ENCODE data around the gene SCG3.
"Not testable (repeated sequence)": the region's sequence is repeated elsewhere in the genome, so short reads cannot be mapped to it uniquely, and the experiment has no call there.

SCG3 gene

DNA sequence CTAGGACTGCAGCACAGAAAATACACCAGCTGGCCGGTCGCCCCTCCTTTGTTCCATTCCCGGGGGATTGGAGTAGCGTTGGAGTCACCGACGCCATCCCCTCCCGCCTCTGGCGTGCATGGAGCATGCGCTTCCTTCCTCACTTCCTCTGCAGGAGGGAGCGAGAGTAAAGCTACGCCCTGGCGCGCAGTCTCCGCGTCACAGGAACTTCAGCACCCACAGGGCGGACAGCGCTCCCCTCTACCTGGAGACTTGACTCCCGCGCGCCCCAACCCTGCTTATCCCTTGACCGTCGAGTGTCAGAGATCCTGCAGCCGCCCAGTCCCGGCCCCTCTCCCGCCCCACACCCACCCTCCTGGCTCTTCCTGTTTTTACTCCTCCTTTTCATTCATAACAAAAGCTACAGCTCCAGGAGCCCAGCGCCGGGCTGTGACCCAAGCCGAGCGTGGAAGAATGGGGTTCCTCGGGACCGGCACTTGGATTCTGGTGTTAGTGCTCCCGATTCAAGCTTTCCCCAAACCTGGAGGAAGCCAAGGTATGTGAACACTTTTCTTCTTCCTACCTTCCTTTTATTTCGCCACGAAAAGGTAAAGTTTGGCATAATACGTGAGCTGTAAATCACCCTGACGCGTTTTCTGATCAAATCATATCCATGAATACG lies at the start of gene SCG3:
Gene SCG3 (plus strand): TSS at position 201 of the 661 bp plus-strand sequence. CDS start 253 bp downstream, at position 454.
- no peak for DNase-seq

DNA sequence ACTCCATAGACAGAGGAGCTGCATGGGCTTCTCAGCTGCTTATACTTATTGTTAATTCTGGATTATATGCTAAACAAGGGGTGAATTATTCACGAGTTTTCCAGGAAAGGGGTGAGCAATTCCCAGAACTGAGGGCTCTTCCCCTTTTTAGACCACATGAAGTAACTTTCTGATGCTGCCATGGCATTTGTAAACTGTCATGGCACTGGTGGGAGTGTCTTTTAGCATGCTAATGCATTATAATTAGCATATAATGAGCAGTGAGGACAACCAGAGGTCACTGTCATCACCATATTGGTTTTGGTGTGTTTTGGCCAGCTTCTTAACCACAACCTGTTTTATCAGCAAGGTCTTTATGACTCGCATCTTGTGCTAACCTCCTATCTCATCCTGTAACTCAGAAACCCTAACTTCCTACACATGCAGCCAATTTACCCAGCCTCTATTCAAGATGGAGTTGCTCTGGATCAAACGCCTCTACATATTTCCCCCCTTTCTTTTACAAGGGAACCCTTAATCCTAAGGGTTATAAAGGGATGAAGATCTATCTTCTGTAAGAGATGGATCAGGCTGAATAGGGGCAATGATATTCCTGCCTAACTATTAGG lies 46.6 kb upstream of the SCG3 start:
- no peak for DNase-seq

GRCh38 chr15:51641490-51642130 lies 39.7 kb upstream of the SCG3 start:
- DNase-seq = no peak

DNA sequence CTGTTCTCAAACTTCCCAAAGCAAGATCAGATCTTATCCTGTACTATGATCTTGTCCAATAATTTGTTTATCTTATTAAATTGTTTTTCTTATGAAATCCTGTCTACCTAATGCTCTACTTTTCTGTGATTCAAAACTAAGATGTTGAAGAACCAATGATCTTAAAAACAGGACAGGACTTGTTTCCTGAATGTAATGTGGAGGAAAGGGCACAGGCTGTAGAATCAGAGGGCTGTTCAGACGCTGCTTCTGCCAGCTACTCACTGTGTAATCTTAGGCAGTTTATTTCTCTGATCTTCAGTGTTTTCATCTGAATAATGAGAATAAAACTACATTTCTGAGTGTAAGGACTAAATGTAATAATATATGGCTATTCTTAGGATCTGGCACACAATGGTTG lies 38.6 kb upstream of the SCG3 start:
- DNase-seq = no peak

DNA sequence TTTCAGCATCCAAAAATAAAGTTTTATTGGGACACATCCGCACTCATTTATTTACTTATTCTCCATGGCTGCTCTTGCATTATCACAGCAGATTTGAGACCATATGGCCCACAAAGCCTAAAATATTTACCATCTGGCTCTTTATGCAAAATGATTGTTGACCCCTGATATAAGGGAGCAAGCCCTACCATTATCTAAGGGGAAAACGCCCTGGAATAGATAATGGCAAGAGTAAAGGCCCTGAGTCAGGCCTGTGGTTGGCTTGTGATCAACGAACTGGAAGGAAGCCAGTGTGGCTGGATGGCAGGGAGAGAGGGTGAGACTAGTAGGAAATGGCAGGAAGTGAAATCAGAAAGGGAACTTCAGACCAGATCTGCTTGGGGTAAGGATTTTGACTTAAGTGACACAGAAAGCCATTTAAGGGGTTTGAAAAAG lies 34.2 kb upstream of the SCG3 start:
- no peak for DNase-seq

DNA sequence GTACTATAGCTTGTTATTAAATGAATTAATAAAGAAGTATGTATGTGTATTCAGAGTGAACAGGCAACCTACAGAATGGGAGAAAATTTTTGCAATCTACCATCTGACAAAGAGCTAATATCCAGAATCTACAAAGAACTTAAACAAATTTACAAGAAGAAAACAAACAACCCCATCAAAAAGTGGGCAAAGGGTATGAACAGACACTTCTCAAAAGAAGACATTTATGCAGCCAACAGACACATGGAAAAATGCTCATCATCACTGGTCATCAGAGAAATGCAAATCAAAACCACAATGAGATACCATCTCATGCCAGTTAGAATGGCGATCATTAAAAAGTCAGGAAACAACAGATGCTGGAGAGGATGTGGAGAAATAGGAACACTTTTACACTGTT lies 33.2 kb upstream of the SCG3 start:
- not testable (repeated sequence) for DNase-seq

GRCh38 chr15:51648643-51649042 lies 32.7 kb upstream of the SCG3 start:
- DNase-seq = not testable (repeated sequence)

GRCh38 chr15:51649659-51650521 lies 31.4 kb upstream of the SCG3 start:
- DNase-seq = peak in 1 of 2 experiments; percentile 63

DNA sequence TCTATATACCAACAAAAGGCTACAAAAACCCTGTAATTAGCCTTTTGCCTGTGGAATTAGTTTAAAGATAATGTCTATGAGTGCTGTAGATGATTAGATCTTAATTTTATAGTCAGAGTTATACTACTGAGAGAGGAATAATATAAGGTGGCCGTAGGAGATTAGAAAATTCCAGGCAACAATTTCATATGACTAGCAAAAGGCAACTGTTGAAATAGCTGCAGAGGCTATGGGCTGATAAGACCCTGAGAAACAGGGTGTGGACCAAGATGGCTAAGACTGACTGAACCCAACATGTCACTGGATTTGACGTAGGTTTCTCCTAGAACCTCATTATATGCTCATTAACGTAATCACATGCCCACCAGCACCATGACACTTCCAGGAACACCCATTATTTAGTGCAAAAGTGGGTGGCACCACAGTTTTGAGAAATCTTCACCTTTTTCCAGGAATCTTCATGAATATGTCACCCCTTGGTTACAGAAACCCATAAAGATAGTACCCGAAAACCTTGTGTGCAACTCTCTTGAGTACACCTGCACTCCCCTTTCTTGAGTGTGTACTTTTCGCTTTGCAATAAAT lies 29.1 kb upstream of the SCG3 start:
- DNase-seq = no peak

GRCh38 chr15:51655401-51656057 lies 25.8 kb upstream of the SCG3 start:
- not testable (repeated sequence) for DNase-seq

- no peak for DNase-seq
These were observed 22.6 kb upstream of the SCG3 start for GRCh38 chr15:51658664-51659063.

GRCh38 chr15:51661072-51661471 lies 20.2 kb upstream of the SCG3 start:
- DNase-seq = no peak

- DNase-seq = no peak
These were observed 13.8 kb upstream of the SCG3 start for GRCh38 chr15:51667478-51667877.

DNA sequence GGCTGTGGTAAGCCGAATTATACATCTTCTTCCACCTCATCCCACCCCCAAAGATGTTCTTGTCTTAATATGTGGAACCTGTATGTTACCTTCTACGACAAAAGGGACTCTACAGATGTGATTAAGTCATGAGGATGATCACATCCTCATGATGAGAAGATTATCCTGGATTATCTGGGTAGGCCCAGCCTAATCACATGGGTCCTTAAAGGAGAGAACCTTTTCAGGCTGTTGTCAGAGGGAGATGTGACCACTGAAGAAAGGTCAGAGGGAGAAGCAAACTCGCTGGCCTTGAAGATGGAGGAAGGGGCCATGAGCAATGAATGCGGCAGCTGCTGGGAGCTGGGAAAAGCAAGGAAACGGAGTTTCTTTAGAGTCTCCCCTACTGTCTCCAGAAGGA lies 12.9 kb upstream of the SCG3 start:
- no peak for DNase-seq

- DNase-seq = no peak
These were observed 11.9 kb upstream of the SCG3 start for GRCh38 chr15:51669381-51669780.

- DNase-seq = no peak
These were observed 9.1 kb upstream of the SCG3 start for GRCh38 chr15:51672155-51672687.

- no peak for DNase-seq
These were observed 8.1 kb upstream of the SCG3 start for GRCh38 chr15:51672913-51673857.

DNA sequence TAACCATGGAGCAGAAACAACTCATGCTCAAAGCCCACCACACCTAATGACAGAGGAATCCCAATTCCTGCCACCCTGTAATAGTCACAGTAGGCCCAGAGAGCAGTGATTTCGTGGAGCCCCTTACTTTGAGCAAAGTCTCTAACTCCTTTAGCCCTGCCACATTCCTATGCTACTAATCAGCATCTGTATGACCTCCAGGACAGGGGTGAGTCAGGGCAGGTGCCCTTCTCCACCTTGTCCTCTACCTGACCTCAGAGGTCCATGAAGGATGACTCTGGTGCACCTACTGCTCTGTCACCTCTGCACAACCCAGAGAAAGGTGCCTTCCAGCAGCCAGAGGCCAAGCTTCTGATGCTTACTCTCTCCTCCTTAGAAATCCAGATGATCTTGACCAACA lies 6.1 kb upstream of the SCG3 start:
- DNase-seq = no peak

DNA sequence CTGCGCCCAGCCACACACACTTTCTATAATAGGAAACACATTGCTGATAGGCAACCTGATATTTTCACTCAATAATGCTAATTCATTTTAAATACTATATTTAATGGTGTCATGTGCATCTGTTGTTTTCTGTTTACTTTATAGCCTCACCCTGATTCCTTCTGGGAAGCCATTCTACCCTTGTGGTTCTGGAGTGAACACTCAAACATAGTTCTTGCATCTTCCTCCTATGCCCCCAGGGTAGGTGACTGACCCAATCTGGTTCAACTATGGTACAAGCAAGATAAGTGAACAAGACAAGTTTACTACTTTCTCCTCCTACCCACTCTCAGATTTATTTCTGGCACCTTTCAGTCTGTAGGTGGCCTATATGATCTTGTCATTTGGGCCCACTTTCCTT lies 4.3 kb upstream of the SCG3 start:
- DNase-seq = no peak

GRCh38 chr15:51677452-51677851 lies 3.9 kb upstream of the SCG3 start:
- no peak for DNase-seq

DNA sequence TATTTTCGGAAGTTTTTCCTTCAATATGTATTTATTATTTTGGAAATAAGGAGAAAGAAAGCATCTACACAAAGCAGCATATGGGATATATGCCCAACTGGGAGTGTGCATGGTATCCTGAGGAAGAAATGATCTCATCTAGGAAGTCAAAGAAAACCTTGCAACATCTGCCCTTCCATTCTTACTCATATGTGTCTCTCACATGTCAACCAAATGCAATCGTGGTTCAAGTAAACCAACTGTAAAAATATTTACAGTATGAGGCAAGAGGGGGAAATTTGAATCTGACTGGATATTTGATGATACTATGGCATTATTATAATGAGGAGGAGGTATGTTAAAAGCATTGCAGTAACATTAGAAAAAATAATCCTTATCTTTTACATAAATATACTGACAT lies 3.2 kb upstream of the SCG3 start:
- no peak for DNase-seq

Data from SW 1271 (cell line).